NCI-H1436 (cell line): ENCODE data around the gene KIFBP.
"Not testable (repeated sequence)": the region's sequence is repeated elsewhere in the genome, so short reads cannot be mapped to it uniquely, and the experiment has no call there.

Experiments
- DNase-seq: peaks from one replicate; lab custom pipeline; 2025; lab: John Stamatoyannopoulos, UW

The KIFBP gene

DNA sequence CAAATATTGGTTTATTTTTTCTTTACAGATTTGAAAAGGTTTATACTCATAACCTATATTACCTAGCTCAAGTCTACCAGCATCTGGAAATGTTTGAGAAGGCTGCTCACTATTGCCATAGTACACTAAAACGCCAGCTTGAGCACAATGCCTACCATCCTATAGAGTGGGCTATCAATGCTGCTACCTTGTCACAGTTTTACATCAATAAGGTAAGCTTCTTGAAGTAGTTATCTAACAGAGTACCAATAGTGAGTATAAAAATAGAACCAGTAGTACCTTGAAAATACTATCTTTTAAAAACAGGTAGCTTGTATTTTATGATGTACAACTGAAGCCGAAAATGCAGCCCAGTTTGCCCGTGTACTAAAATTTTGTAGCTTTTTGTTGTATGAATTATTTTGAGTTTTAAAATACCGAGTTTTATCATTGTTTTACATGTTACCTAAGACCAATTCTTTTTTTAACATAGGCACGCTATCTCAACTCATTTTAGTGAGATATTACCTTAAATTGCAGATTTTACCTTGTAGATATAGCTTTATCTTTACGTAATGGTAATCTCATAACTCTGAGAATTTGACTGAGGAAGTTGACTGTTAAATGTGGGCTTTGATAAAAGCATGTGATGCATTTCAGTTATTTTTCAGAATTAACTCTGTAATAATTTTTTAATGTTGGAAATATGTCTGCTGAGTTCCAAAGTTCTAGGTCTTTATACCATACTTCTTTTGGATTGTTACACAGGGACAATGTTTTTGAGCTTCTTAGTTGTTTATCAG, 17.3 kb downstream of the KIFBP start:
- no peak for DNase-seq

DNA sequence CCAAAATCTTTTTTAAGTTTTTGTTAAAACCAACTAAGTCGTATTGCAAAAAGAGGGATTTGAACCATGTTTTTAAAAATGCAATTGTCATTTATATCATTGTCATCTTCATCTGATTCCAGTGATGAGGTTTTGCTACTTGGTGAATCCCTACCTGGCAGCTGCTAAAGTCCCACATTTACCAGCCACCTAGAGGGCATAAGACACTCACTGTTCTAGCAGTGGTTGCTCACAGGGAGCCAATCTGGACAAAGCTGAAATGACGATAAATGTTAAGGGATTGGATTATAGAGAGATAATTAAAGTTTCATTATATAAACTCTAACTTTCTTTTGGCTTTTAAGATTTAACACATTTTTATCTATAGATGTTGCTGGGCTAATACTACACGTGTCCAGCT, 18.7 kb downstream of the KIFBP start:
- DNase-seq, result no peak

DNA sequence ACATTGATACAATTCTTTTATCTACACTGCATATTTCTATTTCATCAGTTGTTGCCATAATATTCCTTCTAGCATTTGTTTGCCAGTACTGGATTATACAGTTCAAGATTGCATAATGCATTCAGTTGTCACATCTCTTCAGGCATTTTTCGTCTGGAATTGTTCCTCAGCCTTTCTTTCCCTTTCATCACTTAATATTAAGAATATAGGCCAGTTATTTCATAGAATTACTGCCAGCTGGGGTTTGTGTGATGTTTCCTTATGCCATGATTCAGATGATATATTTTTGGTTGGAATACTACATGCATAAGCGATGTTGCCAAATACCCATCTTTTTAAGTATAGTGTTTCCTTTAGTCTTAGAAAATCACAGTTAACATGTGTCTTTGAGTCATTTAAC, 20.8 kb downstream of the KIFBP start:
- DNase-seq, result no peak

DNA sequence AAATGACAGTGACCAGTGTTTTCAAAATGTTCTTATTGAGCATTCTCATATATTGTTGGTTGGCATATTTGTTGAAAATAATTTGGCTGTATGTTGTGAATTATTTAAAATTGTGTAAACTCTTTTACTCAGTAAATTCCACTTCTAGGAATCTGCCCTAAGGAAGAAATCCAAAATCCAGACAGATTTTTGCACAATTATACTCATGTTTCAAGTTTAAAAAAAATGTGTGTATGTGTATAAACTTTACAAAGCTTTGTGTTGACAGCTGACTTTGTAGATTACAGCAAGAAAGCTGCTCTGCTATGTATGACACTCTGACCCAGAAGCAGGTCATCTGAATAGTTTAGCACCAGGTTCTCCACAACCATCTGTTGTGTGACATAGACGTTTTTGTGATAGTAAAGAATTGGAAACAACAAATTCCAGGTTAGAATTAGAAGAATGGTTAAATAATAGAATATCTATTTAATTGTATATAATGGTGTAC, 21.6 kb downstream of the KIFBP start:
- DNase-seq, result no peak

DNA sequence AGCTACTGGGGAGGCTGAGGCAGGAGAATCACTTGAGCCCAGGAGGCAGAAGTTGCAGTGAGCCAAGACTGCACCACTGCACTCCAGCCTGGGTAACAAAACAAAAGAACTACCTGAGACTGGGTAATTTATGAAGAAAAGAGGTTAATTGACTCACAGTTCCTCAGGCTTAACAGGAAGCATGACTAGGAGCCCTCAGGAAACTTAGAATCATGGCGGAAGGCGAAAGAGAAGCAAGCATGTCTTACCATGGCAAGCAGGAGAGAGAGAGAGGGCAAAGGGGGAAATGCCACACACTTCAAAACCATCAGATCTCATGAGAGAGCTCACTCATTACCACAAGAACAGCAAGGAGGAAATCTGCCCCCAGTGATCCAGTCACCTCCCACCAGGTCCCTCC, 24.2 kb downstream of the KIFBP start:
- DNase-seq, result not testable (repeated sequence)

DNA sequence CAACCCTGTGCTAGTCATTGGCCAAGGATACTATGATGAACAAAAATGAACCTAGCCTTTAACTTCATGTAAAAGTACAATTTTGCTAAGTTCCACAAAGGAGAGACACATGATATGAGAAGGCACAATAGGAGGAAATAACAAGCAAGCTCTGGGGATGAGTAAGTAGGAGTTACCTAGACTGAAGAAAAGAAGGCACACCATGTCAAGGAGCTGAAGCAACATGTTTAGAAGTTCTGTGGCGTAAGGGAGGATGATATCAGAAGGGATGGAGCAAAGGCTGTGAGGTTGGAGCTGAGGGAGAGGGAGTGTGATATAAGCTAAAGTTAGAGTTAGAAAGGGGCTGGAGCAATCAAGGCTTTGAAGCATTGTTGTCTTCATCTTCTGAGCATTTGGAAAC, 25.6 kb downstream of the KIFBP start:
- no peak for DNase-seq

DNA sequence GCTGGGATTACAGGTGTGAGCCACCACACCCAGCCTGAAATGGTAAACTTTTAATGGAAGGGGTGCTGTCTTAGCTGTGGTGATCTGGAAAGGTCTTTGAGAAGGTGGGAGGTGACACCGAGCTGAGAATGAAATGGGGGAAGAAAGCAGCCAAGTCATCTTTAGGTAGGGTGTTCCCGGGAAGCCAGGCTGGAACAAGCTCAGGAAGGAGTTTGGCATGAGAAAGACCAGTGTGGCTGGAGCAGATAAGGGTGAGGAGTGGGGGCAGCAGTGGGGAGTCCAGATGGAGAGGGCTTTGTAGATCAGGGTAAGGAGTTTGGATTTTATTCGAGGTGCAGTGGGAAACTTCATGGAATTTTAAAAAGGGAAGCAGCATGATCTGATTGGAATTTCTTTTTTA, 30.0 kb downstream of the KIFBP start:
- no peak for DNase-seq

DNA sequence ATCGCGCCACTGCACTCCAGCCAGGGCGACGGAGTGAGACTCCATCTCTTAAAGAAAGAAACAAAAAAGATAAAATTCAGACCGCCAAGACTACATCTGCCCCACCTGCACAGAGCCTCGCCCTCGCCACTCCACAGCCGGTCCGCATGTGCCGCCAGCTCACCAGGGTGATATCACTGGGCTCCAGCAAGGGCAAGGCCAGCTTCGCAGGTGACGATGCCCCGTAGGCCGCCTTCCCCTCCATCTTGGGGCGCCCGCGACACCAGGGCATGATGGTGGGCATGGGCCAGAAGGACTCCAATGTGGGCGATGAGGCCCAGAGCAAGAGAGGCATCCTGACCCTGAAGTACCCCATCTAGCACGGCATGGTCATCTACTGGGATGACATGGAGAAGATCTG, 34.0 kb downstream of the KIFBP start:
- DNase-seq, result no peak

DNA sequence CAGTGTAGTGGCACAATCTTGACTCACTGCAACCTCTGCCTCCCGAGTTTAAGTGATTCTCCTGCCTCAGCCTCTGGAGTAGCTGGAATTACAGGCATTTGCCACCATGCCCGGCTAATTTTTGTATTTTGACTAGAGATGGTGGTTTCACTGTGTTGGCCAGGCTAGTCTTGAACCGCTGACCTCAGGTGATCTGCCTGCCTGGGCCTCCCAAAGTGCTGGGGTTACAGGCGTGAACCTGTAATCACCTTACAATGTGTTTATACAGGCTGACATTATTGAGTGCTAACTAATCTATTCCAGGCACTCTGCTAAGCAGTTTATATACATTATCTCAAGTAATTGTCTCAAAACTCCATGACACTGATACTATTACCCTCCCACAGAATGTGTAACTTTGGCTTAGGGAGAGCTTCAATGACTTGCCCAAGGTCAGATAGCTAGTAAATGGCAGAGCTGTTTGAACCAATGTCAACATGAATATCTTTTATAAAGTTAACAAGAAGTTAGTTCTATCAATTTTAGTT, 36.8 kb downstream of the KIFBP start:
- DNase-seq, result no peak

DNA sequence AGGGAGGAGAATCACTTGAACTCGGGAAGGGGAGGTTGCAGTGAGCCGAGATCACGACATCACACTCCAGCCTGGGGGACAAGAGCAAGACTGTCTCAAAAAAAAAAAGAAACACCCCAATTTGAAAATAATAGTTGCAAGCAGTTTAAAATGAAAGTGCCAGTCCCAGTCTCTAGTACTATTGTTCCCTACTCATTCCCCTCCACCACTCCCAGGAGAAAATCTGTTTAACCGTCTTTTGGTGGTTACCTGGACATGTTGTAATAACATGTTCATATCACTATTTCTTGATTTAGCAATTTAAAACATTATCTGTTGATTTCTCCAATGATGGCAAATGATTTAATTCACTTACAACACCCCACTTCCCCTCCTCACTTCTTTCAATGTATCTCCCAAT, 44.7 kb downstream of the KIFBP start:
- no peak for DNase-seq

DNA sequence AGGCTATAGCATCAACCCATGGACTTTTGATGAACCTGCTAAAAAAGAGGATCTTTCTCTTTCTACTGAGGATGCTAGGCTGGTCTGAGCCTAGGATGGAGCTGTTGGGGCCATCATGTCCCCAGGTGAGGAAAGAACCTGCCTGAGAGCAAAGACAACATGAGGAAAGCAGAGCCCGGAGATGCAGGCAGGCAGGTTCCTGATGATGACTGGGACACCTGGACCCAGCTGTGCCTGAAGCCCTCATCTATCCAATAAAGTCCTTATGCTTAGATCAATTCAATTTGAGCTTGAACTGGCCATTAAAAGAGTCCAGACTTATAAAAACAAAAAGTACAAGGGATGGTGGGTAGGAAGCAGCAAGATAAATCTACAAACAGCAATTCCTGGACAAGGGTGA, 48.9 kb downstream of the KIFBP start:
- DNase-seq, result no peak

DNA sequence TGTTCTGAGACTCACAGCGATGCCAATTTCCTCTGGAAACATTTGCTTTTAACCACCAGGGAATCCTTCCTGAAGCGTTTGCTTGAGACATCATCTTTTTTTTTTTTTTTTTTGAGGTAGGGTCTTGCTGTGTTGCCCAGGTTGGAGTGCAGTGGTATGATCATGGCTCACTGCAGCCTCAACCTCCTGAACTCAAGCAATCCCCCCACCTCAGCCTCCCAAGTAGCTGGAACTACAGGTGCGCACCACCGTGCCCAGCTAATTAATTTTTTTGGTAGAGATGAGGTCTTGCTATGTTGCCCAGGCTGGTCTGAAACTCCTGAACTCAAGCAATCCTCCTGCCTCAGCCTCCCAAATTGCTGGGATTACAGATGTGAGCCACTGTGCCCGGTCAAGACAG, 52.3 kb downstream of the KIFBP start:
- DNase-seq, result not testable (repeated sequence)

DNA sequence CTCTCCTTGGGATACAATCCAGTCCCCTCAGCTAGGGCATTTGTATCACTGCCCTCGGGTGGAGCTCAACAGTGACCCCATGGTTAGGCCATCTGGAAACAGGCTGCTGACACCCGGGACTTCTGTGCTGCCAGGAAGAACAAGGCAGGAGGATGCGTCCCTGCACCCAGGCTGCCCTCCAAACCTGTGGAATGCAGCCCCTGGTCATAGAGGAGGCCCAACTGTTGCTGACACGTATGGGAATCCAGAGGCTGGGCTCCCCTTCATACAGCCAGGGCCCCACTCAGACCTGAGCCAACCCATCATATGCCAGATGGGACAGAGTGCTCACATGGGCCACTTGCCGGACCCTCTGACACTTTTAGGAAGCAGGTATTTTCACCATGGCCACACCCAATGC, 53.8 kb downstream of the KIFBP start:
- DNase-seq, result no peak

DNA sequence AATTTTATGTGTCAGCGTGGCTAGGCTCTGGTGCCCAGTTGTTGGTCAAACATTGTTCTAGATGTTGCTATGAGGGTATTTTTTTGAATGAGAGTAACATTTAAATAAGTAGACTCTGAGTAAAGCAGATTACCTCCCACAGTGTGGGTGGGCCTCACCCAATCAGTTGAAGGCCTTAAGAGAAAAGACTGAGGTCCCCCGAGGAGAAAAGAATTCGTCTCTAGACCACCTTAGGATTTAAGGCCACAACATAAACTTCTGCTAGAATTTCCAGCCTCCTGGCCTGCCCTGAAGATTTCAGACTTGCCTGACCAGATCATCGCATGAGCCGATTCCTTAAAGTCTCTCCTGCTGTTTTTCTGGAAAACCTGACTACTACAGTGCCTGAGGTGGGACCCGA, 54.2 kb downstream of the KIFBP start:
- no peak for DNase-seq

DNA sequence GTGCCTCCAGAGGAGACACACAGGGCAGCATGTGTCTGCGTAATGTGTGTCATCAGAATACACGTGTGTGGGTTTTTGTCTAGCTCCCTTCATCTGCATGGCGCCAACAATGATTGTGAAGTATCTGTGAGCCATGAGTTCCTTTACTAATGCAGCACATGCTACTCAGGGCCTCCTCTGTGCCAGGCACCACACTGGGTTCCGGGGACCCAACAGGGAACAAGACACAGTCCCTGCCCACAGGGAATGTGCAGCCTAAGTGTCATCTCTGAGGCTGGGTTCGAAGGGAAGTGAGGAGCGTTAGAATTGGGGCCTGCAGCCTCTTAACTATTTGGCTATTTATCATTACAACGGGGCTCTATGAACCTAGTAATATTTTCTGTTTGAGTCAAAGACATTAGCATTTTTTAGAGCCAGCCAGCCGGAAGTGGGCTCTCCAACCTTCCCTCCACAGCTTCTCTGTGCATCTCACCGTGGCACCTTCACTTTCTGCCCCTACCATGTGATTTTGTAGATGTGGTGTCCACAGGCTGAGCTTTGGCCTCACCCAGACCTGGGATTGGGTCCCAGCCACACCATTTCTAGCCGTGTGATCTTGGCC, 55.4 kb downstream of the KIFBP start:
- no peak for DNase-seq

DNA sequence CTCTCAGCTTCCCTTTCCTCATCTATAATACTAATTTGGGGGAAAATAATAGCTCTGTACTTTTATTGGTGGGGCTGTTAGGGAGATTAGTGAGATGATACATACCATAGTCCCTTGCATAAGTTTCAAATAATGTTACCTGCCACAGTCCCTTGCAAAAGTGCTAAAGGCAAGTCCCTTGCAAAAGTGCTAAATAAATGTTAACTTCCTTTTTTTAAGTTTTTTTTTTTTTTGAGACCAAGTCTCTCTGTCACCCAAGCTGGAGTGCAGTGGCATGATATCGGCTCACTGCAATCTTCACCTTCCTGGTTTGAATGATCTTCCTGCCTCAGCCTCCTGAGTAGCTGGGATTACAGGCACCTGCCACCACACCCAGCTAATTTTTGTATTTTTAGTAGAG, 55.9 kb downstream of the KIFBP start:
- DNase-seq, result no peak

DNA sequence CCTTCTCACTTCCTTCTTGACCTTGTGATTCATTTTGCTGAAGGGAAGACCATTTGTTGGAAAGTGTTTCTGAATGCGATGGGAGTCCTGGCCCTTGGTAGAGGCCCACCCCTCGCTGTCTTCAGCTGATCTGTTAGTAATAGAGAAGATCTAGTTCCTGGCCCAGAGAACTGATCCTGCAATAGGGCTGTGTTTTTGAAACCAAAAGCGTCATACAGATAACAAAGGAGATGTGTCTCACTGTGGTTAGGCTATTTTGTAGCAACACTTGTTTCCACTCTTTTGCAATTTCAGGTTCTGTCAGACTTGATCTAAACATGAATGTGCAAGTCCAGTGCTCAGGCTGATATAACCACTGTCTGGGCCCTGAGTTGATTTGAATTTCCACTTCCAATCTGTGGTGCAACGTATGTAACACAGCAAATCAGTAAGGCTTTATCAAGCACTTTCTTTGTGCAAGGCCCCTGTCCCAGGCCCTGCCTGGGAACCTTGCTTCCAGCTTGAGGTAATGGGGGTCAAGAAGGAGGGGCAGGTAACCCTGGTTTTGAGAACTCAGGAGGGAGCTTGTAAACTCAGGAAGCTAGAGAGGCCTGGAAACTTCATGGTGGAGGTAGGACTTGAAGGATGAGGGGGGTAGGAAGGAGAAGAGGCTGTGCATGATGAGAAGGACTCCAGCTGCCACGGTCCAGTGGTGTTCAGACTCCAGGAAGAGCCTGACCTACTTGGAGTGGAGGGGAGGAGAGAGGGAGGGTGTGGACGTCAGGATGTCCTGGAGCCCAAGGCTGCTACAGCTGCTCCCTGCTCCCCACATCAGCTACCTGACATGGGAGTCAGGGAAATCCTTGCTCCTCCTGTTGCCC, 57.1 kb downstream of the KIFBP start:
- no peak for DNase-seq

DNA sequence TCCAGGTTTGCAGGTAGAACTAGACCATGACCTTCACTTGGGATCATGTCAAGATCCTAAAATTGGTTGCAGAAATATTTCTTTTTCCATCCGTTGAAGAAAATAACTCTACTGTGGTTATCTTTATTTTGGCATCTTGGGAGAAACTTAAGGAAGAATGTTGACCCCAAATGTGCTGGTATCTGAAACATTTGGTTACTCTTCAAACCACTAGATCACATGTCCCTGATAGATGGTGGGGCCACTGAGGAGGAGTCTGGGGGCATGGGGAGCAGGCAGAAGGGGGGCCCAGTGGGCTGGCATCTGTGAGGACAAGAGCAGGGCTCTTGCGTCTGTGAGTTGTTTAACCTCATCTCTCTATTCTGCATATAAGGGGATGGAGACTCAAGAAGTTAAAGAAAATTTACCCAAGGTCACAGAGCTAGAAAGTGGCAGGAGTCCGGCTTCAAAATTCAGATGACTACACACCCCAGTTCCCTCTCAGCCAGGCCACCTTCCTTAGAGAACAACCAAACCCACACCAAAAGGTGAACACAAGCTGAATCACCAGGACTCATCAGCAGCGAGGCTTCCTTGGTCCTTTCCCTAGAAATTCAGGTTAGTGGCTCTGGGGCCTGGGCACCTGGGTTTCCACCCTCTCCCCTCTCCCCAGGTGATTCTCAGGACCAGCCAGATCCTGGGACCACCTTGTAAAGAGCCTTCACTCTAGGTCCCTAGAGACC, 58.7 kb downstream of the KIFBP start:
- no peak for DNase-seq

DNA sequence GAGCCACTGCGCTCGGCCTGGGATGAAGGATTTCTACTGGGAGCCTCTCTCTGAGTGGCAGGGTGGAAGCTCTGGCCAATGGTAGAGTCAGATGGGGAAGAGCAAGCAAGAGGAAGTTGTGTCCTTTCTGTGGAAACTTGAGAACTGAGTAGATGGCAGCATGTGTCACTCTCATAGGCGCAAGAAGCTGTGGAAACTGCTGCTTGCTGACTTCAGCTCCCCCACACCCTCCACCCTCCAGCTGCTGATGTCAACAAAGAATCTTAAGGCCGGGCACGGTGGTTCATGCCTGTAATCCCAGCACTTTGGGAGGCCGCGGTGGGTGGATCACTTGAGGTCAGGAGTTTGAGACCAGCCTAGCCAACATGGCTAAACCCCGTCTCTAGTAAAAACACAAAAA, 59.5 kb downstream of the KIFBP start:
- DNase-seq, result no peak

DNA sequence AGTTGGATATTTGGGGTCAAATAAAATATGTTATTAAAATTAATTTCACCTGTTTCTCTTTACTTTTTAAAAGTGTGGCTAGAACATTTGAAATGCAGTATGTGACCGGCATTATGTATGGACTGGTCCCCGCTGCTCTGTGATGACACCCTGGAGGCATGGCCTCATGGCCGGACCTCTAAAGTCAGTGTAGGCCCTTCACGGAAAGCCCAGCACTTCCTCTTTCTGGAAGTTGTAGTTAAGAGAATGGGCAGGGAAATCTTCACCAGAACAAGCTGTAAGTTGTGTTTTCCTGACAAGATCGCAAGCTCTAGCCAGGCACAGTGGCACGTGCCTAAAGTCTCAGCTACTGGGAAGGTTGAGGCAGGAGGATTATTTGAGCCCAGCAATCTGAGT, 61.0 kb downstream of the KIFBP start:
- no peak for DNase-seq

DNA sequence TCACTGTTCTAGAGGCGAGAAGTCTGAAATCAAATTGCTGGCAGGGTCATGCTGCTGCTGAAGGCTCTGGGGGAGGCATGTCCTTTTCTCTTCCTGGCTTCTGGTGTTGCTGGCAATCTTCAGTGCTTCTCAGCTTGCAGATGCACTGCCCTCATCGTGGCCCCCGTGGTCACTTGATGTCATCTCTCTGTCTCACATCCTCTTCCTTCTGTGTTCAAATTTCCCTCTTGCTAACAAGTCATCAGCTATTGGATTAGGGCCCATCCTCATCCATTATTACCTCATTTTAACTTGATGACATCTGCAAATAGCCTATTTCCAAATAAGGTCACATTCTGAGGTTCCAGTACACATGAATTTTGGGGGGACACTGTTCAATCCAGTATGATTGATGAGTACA, 62.7 kb downstream of the KIFBP start:
- DNase-seq, result no peak
